H1 (cell line): Measurements from ENCODE around the gene PTCD3. TPM values are rescaled to one million over a fixed set of nuclear protein-coding genes. Genes with fewer than 3 reads are reported as not detected.

ENCODE experiments used
- CTCF ChIA-PET: fragments of 300-600 bp; sonication (Branson Sonifier 250); formaldehyde crosslinking; loops from one replicate; lab custom pipeline; 2021; ENCODE audit not compliant: partially characterized antibody; lab: Charles Lee
- POLR2A ChIA-PET: fragments of 300-600 bp; sonication (Branson Sonifier 250); formaldehyde crosslinking; loops from one replicate; lab custom pipeline; 2021; ENCODE audit warnings: inconsistent platforms; ENCODE audit not compliant: partially characterized antibody; lab: Charles Lee
- DNase-seq, 2 experiments: peaks; one replicate each; pipeline versions ENCODE4 v3.0.0 to v3.0.0-alpha.2; 2010 to 2022; ENCODE audit warnings: low spot score in 2 of 2, low read depth in 1 of 2, mixed read lengths in 1 of 2
- FAIRE-seq: peaks from 2 replicates; lab custom pipeline; 2011; peaks lifted over from hg19 to GRCh38; lab: Jason Lieb, UNC
- H2AFZ ChIP-seq: 2 replicates; pipeline ENCODE4 v1.8.1; 2012; ENCODE audit warnings: low read length, inconsistent platforms
- H2AK5ac ChIP-seq: 2 replicates; pipeline ENCODE4 v1.6.1; 2013; ENCODE audit warnings: low read depth, low read length
- H2BK120ac ChIP-seq: replicated peaks from 2 replicates; pipeline ENCODE3; 2013; ENCODE audit warnings: low read depth, low read length, inconsistent platforms
- H2BK12ac ChIP-seq: 2 replicates; pipeline ENCODE4 v1.6.1; 2013; ENCODE audit warnings: low read depth, low read length
- H2BK15ac ChIP-seq: 2 replicates; pipeline ENCODE4 v1.6.1; 2013; ENCODE audit warnings: low read length
- H2BK20ac ChIP-seq: 2 replicates; pipeline ENCODE4 v1.6.1; 2013; ENCODE audit warnings: low read length
- H2BK5ac ChIP-seq: 2 replicates; pipeline ENCODE4 v1.6.1; 2013; ENCODE audit warnings: low read depth, low read length
- H3K14ac ChIP-seq: 2 replicates; pipeline ENCODE4 v1.6.1; 2013; ENCODE audit warnings: inconsistent platforms; ENCODE audit not compliant: insufficient read length
- H3K18ac ChIP-seq: 2 replicates; pipeline ENCODE4 v1.6.1; 2013; ENCODE audit warnings: low read length; ENCODE audit errors: extremely low read depth
- H3K23ac ChIP-seq: 2 replicates; pipeline ENCODE4 v1.6.1; 2013; ENCODE audit warnings: inconsistent platforms; ENCODE audit not compliant: insufficient read length
- H3K23me2 ChIP-seq: 2 replicates; pipeline ENCODE4 v1.6.1; 2013; ENCODE audit warnings: low read depth, low read length
- H3K27ac ChIP-seq: 2 replicates; pipeline ENCODE4 v1.6.1; 2011; ENCODE audit warnings: low read depth, low read length, inconsistent platforms
- H3K27me3 ChIP-seq, 4 experiments: replicated peaks in 1 of 4; 1 replicate in 1 of 4; 2 replicates in 3 of 4; pipeline versions ENCODE4 v1.6.1 to v1.8.1; 2011 to 2013; ENCODE audit warnings: low read length in 3 of 4, mild to moderate bottlenecking in 3 of 4, inconsistent platforms in 2 of 4, mixed read lengths in 2 of 4, moderate library complexity in 1 of 4; ENCODE audit not compliant: control insufficient read depth in 3 of 4, insufficient read depth in 3 of 4; ENCODE audit errors: extremely low read depth in 1 of 4
- H3K36me3 ChIP-seq, 4 experiments: 2 replicates each; pipeline versions ENCODE4 v1.6.1 to v1.8.1; 2011 to 2013; ENCODE audit warnings: mild to moderate bottlenecking in 4 of 4, low read length in 3 of 4, moderate library complexity in 2 of 4, control low read depth in 1 of 4, inconsistent platforms in 1 of 4; ENCODE audit not compliant: insufficient read depth in 4 of 4, control insufficient read depth in 2 of 4
- H3K4ac ChIP-seq: replicated peaks from 2 replicates; pipeline ENCODE3; 2013; ENCODE audit warnings: low read length, low read depth, mixed read lengths, inconsistent platforms; ENCODE audit not compliant: insufficient read length
- H3K4me1 ChIP-seq, 4 experiments: replicated peaks in 1 of 4; 1 replicate in 1 of 4; 2 replicates in 3 of 4; pipeline versions ENCODE4 v1.6.1 to v1.8.1; 2011 to 2013; ENCODE audit warnings: low read length in 3 of 4, inconsistent platforms in 2 of 4, mixed read lengths in 1 of 4; ENCODE audit not compliant: insufficient read depth in 4 of 4, control insufficient read depth in 3 of 4
- H3K4me2 ChIP-seq, 2 experiments: 2 replicates each; pipeline versions ENCODE4 v1.6.1 to v1.8.1; 2011 to 2013; ENCODE audit warnings: low read depth in 2 of 2, low read length in 2 of 2, control low read depth in 1 of 2, inconsistent platforms in 1 of 2, mild to moderate bottlenecking in 1 of 2; ENCODE audit not compliant: insufficient read depth in 1 of 2
- H3K4me3 ChIP-seq, 4 experiments: fragments of 200-600, 300-600 bp in 1 of 4; sonication (generic), shearing (Covaris generic), sonication (Bioruptor Twin) in 1 of 4; 2 replicates each; pipeline versions ENCODE4 v1.5.1 to v1.8.1; 2011 to 2016; ENCODE audit warnings: low read length in 4 of 4, low read depth in 3 of 4, control low read depth in 2 of 4, inconsistent platforms in 2 of 4, mild to moderate bottlenecking in 2 of 4, mixed read lengths in 1 of 4, moderate library complexity in 1 of 4; ENCODE audit not compliant: insufficient read depth in 2 of 4; ENCODE audit errors: extremely low read depth in 1 of 4
- H3K56ac ChIP-seq: replicated peaks from 2 replicates; pipeline ENCODE3; 2013; ENCODE audit warnings: low read depth, mild to moderate bottlenecking, mixed read lengths, low read length, inconsistent platforms; ENCODE audit not compliant: insufficient read length
- H3K79me1 ChIP-seq: 2 replicates; pipeline ENCODE4 v1.6.1; 2013; ENCODE audit warnings: low read depth, low read length, control low read depth
- H3K79me2 ChIP-seq, 2 experiments: 2 replicates each; pipeline versions ENCODE4 v1.6.1 to v1.8.1; 2012 to 2013; ENCODE audit warnings: low read length in 2 of 2, mild to moderate bottlenecking in 2 of 2, inconsistent platforms in 1 of 2; ENCODE audit not compliant: insufficient read depth in 2 of 2, control insufficient read depth in 1 of 2
- H3K9ac ChIP-seq, 4 experiments: replicated peaks in 1 of 4; 1 replicate in 1 of 4; 2 replicates in 3 of 4; pipeline versions ENCODE4 v1.6.1 to v1.8.1; 2011 to 2013; ENCODE audit warnings: low read depth in 3 of 4, low read length in 3 of 4, control low read depth in 2 of 4, mild to moderate bottlenecking in 2 of 4, moderate library complexity in 2 of 4, inconsistent platforms in 1 of 4; ENCODE audit errors: extremely low read depth in 1 of 4
- H3K9me3 ChIP-seq, 2 experiments: 2 replicates each; pipeline versions ENCODE4 v1.6.1 to v1.8.1; 2012 to 2013; ENCODE audit warnings: mild to moderate bottlenecking in 2 of 2, moderate library complexity in 2 of 2, control low read depth in 1 of 2, inconsistent platforms in 1 of 2, low read depth in 1 of 2, low read length in 1 of 2, mixed read lengths in 1 of 2; ENCODE audit not compliant: insufficient read depth in 2 of 2
- H4K20me1 ChIP-seq, 2 experiments: replicated peaks in 1 of 2; 2 replicates each; pipeline versions ENCODE3 to v1.8.1; 2011 to 2013; ENCODE audit warnings: inconsistent platforms in 2 of 2, low read length in 2 of 2, mild to moderate bottlenecking in 1 of 2; ENCODE audit not compliant: insufficient read depth in 2 of 2, control insufficient read depth in 1 of 2
- H4K5ac ChIP-seq: 2 replicates; pipeline ENCODE4 v1.6.1; 2013; ENCODE audit warnings: low read length, low read depth, mixed read lengths, inconsistent platforms; ENCODE audit not compliant: insufficient read length
- H4K8ac ChIP-seq: 2 replicates; pipeline ENCODE4 v1.8.0; 2013; ENCODE audit warnings: mild to moderate bottlenecking, moderate library complexity, low read length, inconsistent platforms; ENCODE audit not compliant: insufficient read depth; ENCODE audit errors: extremely low read depth
- H4K91ac ChIP-seq: replicated peaks from 2 replicates; pipeline ENCODE3; 2013; ENCODE audit warnings: low read length, mixed read lengths, inconsistent platforms; ENCODE audit not compliant: insufficient read length
- EZH2 ChIP-seq: fragments of 200-600 bp; sonication (generic); IDR thresholded peaks from 2 replicates; pipeline ENCODE4 v1.7.1; 2012; ENCODE audit warnings: low read depth, mild to moderate bottlenecking, moderate library complexity, low read length, inconsistent platforms; ENCODE audit not compliant: severe bottlenecking
- KDM1A ChIP-seq: fragments of 200-600, 300-600 bp; sonication (generic); IDR thresholded peaks from 2 replicates; pipeline ENCODE4 v1.7.1; 2016; ENCODE audit warnings: mild to moderate bottlenecking, low read length, borderline replicate concordance
- RXRA ChIP-seq: IDR thresholded peaks from 2 replicates; pipeline ENCODE4 v1.6.1; 2011; ENCODE audit warnings: low read depth, mild to moderate bottlenecking, low read length, moderate library complexity; ENCODE audit not compliant: insufficient read depth
- USF2 ChIP-seq: IDR thresholded peaks from 2 replicates; pipeline ENCODE4 v1.6.1; 2011; ENCODE audit warnings: low read length, improper control_type of control experiment
- WGBS, 2 experiments: shearing (Covaris generic) in 1 of 2; methylation state at CpG; one replicate each; pipeline versions ENCODE4 v1.1.6 to v1.1.7; 2013 to 2015; ENCODE audit warnings: low lambda C conversion rate in 2 of 2, mixed read lengths in 2 of 2, inconsistent platforms in 1 of 2, low coverage in 1 of 2, missing lambda C conversion rate in 1 of 2; ENCODE audit not compliant: insufficient replicate concordance in 2 of 2, insufficient coverage in 1 of 2, insufficient read length in 1 of 2; ENCODE audit errors: extremely low coverage in 1 of 2, missing lambda C conversion rate in 1 of 2; 5-methylcytosine and 5-hydroxymethylcytosine counted together
- polyA plus RNA-seq, 7 experiments: library from polyadenylated mRNA; depleted of rRNA in 3 of 7; stranded (reverse) in 5 of 7; unstranded in 2 of 7; fragments of >200 nt in 5 of 7; fragments of 200-250 nt in 2 of 7; gene quantifications; 1 replicate in 5 of 7; 2 replicates in 1 of 7; 4 replicates in 1 of 7; pipeline versions ENCODE4 v1.2.1 to v1.2.3, GENCODE V29; 2011 to 2013; ENCODE audit warnings: missing spikeins in 2 of 7, mixed read lengths in 2 of 7
- total RNA-seq: library from RNA; stranded (reverse); fragmentation: NEBNext Ultra II Directional; extraction: Animal tissue kit (Norgen Biotek cat#: 25700); gene quantifications from 2 replicates; pipeline ENCODE4 v1.2.1, GENCODE V29; 2021

Gene PTCD3
- total and polyA plus RNA-seq, 2 of the 8 experiments (the other 6 are each of a cell fraction or from before 2014, with no cell fraction given) = 64.3 to 192 TPM

- Histone ChIP-seq H3K9me3 (no peaks in the 10 kb centered on the region), H2BK15ac (no peak overlapping the region), H3K4me1 (no peaks in the 10 kb centered on the region), H2BK12ac (no peak overlapping the region), H4K91ac (no peak overlapping the region), H3K18ac (no peak overlapping the region), H3K23me2 (no peaks in the 10 kb centered on the region), H2BK5ac (no peak overlapping the region), H3K14ac (no peak overlapping the region), H3K23ac (no peak overlapping the region), H3K79me1 (no peaks in the 10 kb centered on the region), H3K4me2 (no peak overlapping the region), H3K9ac (no peak overlapping the region), H2AFZ (no peak overlapping the region), H3K4ac (no peak overlapping the region), H3K27ac (no peak overlapping the region), H3K56ac (no peak overlapping the region), H3K36me3 (peaks cover 13 to 57% (median 46%) of the 10 kb centered on the region in 4 experiments), H4K8ac (no peak overlapping the region), H3K79me2 (no peaks in the 10 kb centered on the region), H4K5ac (no peak overlapping the region), H3K27me3 (no peaks in the 10 kb centered on the region), H2BK120ac (no peak overlapping the region), H2AK5ac (no peak overlapping the region), H2BK20ac (no peak overlapping the region), H3K4me3 (no peak overlapping the region), H4K20me1 (no peaks in the 10 kb centered on the region)
- ChIA-PET POLR2A (interaction anchor here (1.0 kb wide), 1 partner anchor 11 kb away, joined by 3 read pairs; no protein-coding TSS in a partner anchor), CTCF (interaction anchor here (0.6 to 1.0 kb wide), 4 partner anchors 16 to 237 kb away, joined by 3 to 4 read pairs (median 3); no protein-coding TSS in a partner anchor)
- 95% methylated on average over 2 of the region's 2 CpGs; no CpG with 5 or more reads in 1 of the 2 experiments for WGBS, 2 experiments
- FAIRE-seq (no peak), DNase-seq (no peak)
- TF ChIP-seq KDM1A = no peak
- no peak for TF ChIP-seq USF2
- no peak for TF ChIP-seq RXRA
- no peak for TF ChIP-seq EZH2
Measured at GRCh38 chr2:86064006-86064405, 42.0 kb upstream of the PTCD3 start.
